ENCODE data around the gene CXorf38. TPM values are rescaled to one million over a fixed set of nuclear protein-coding genes. Genes with fewer than 3 reads are reported as not detected.

Gene CXorf38
- polyA plus RNA-seq, 3 donors: 35.1 to 51.2 (median 39.5) TPM

DNA sequence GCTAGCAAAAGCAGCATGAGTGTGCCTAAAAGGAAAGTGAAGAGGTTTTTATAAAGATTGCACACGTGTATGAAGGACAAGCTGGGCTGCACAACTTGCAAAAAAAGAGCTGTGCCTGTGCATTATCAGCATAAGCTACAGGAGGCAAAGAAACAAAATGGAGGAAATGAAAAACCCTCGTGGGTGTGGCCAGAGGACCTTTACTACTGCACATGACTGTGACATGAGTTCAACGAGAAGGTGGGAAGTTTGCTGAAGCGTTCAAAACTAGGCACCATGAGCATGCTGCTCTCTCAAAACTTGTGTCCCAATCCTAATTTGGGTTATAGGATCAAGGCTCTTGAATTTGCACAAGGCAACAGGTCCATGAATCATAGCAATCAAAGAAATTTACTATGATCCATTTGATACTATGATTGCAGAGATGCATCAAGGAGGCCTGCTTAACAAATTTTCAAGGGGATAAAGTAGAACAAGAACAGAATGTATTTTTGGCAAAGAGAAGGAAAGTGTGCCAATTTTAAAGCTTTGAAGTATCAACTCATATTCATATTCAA, 38.1 kb upstream of the CXorf38 start:
- Histone ChIP-seq H4K20me1 (ENCODE audit: insufficient read depth, low read length) (no peaks in the 10 kb centered on the region), H3K79me2 (ENCODE audit: insufficient read depth, low read length) (no peaks in the 10 kb centered on the region), H2AFZ (ENCODE audit: insufficient read depth, low read depth, low read length, poor library complexity, severe bottlenecking) (no peak overlapping the region), H3K4me3 (replicated peaks in 1 of 3; ENCODE audit: low read depth in 2 of 3, low read length in 3 of 3) (no peak overlapping the region), H3K4me2 (replicated peaks; ENCODE audit: extremely low read depth, low read length, poor library complexity, severe bottlenecking) (no peak overlapping the region), H3K27ac (ENCODE audit: low read depth in 1 of 2, low read length in 2 of 2) (no peak overlapping the region), H3K9ac (ENCODE audit: insufficient read depth, low read length, poor library complexity, severe bottlenecking) (no peak overlapping the region), H3K36me3 (replicated peaks in 1 of 2; ENCODE audit: control insufficient read depth in 1 of 2, insufficient read depth in 2 of 2, low read length in 2 of 2) (peaks cover 53 to 81% of the 10 kb centered on the region in 2 donors), H3K9me3 (replicated peaks in 1 of 2; ENCODE audit: control insufficient read depth in 1 of 2, insufficient read depth in 1 of 2, low read length in 2 of 2) (no peaks in the 10 kb centered on the region), H3K4me1 (ENCODE audit: control insufficient read depth in 1 of 2, insufficient read depth in 2 of 2, low read length in 2 of 2) (no peaks in the 10 kb centered on the region), H3K27me3 (ENCODE audit: control insufficient read depth in 2 of 2, insufficient read depth in 2 of 2, low read length in 2 of 2) (peaks cover 0 to 52% of the 10 kb centered on the region in 2 donors)
- no peaks in the 10 kb centered on the region for H3K4me1 Mint-ChIP-seq
- H3K27me3 Mint-ChIP-seq (ENCODE audit: low read depth in 3 of 3): peaks cover 0 to 40% (median 0%) of the 10 kb centered on the region in 3 donors
- peaks cover 59% of the 10 kb centered on the region in 2 donors for H3K36me3 Mint-ChIP-seq
- H3K27ac Mint-ChIP-seq: peak overlapping the region in 2 of 7 donors; percentile 28 to 54
- WGBS (ENCODE audit: insufficient coverage): 71% methylated on average over 2 of the region's 4 CpGs
- DNase-seq: no peak
- TF ChIP-seq, protein P1, sequence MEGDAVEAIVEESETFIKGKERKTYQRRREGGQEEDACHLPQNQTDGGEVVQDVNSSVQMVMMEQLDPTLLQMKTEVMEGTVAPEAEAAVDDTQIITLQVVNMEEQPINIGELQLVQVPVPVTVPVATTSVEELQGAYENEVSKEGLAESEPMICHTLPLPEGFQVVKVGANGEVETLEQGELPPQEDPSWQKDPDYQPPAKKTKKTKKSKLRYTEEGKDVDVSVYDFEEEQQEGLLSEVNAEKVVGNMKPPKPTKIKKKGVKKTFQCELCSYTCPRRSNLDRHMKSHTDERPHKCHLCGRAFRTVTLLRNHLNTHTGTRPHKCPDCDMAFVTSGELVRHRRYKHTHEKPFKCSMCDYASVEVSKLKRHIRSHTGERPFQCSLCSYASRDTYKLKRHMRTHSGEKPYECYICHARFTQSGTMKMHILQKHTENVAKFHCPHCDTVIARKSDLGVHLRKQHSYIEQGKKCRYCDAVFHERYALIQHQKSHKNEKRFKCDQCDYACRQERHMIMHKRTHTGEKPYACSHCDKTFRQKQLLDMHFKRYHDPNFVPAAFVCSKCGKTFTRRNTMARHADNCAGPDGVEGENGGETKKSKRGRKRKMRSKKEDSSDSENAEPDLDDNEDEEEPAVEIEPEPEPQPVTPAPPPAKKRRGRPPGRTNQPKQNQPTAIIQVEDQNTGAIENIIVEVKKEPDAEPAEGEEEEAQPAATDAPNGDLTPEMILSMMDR (IDR thresholded peaks at IDR 0.05): no peak
- intact Hi-C loops (cut with micrococcal nuclease): no loop called here
- H3K4me3 Mint-ChIP-seq: no peak overlapping the region
- H3K9me3 Mint-ChIP-seq: peaks cover 0 to 1% (median 0%) of the 10 kb centered on the region in 7 donors

DNA sequence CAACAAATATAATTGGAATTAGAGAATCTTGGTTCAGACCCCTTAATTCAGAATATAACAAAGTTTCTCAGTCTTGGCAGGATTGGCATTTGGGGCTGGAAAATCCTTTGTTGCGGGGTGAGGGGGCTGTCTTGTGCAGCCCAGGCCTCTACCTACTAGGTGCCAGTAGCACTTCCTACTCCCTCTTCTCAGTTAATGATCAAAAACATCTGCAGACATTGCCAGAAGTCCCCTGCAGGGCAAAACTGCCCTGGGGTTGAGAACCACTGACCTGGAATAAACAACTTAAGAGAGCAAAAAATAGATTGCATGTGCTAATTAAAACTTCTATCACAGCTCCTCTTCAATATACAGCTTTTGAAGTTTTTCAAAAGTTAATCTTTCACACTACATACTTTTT, 36.7 kb upstream of the CXorf38 start:
- Histone ChIP-seq H3K36me3 (replicated peaks in 1 of 2; ENCODE audit: control insufficient read depth in 1 of 2, insufficient read depth in 2 of 2, low read length in 2 of 2) (peaks cover 55 to 81% of the 10 kb centered on the region in 2 donors), H4K20me1 (ENCODE audit: insufficient read depth, low read length) (no peaks in the 10 kb centered on the region), H3K4me1 (ENCODE audit: control insufficient read depth in 1 of 2, insufficient read depth in 2 of 2, low read length in 2 of 2) (no peaks in the 10 kb centered on the region), H3K79me2 (ENCODE audit: insufficient read depth, low read length) (no peaks in the 10 kb centered on the region), H3K9me3 (replicated peaks in 1 of 2; ENCODE audit: control insufficient read depth in 1 of 2, insufficient read depth in 1 of 2, low read length in 2 of 2) (no peaks in the 10 kb centered on the region), H3K4me3 (replicated peaks in 1 of 3; ENCODE audit: low read depth in 2 of 3, low read length in 3 of 3) (no peak overlapping the region), H3K9ac (ENCODE audit: insufficient read depth, low read length, poor library complexity, severe bottlenecking) (no peak overlapping the region), H3K27ac (ENCODE audit: low read depth in 1 of 2, low read length in 2 of 2) (no peak overlapping the region), H3K4me2 (replicated peaks; ENCODE audit: extremely low read depth, low read length, poor library complexity, severe bottlenecking) (no peak overlapping the region), H3K27me3 (ENCODE audit: control insufficient read depth in 2 of 2, insufficient read depth in 2 of 2, low read length in 2 of 2) (peaks cover 0 to 48% of the 10 kb centered on the region in 2 donors), H2AFZ (ENCODE audit: insufficient read depth, low read depth, low read length, poor library complexity, severe bottlenecking) (no peak overlapping the region)
- no peak overlapping the region for H3K4me3 Mint-ChIP-seq
- no peak for DNase-seq
- TF ChIP-seq, protein P1 (IDR thresholded peaks at IDR 0.05): no peak
- H3K36me3 Mint-ChIP-seq: peaks cover 62 to 70% of the 10 kb centered on the region in 2 donors
- H3K27me3 Mint-ChIP-seq (ENCODE audit: low read depth in 3 of 3): peaks cover 0 to 37% (median 0%) of the 10 kb centered on the region in 3 donors
- peaks cover 0 to 1% (median 0%) of the 10 kb centered on the region in 7 donors for H3K9me3 Mint-ChIP-seq
- intact Hi-C loops (cut with micrococcal nuclease): no loop called here
- H3K27ac Mint-ChIP-seq: no peak overlapping the region
- WGBS (ENCODE audit: insufficient coverage): no CpG with 5 or more reads among the region's 1 CpG
- H3K4me1 Mint-ChIP-seq: no peaks in the 10 kb centered on the region
